Measurements from ENCODE around the gene ZCCHC7. TPM values are rescaled to one million over a fixed set of nuclear protein-coding genes. Genes with fewer than 3 reads are reported as not detected.

ZCCHC7 gene
- total RNA-seq, 2 experiments from 2014 or later, result 76.4 to 108 TPM

GRCh38 chr9:37370282-37370681, 249.9 kb downstream of the ZCCHC7 start:
- H4K20me1 ChIP-seq (ENCODE audit: insufficient read depth, low read length), result no peaks in the 10 kb centered on the region
- H3K4me2 ChIP-seq (ENCODE audit: low read length), result peak overlapping the region; percentile 80
- peak overlapping the region; percentile 99 for H3K27ac ChIP-seq (ENCODE audit: low read depth, low read length, poor library complexity, severe bottlenecking)
- peaks cover 8% of the 10 kb centered on the region; the same call in 1 of the 2 replicates for H3K36me3 ChIP-seq (ENCODE audit: insufficient read depth, low read length)
- H2AFZ ChIP-seq (ENCODE audit: low read length), result no peak overlapping the region
- no peak for TF ChIP-seq CTCF (conservative IDR thresholded peaks at IDR 0.05; ENCODE audit: low read length)
- no peak for TF ChIP-seq EZH2phosphoT487 (IDR thresholded peaks at IDR 0.05; ENCODE audit: borderline replicate concordance, low read depth, low read length)
- DNase-seq (ENCODE audit: low spot score), result no peak
- H3K9me2 ChIP-seq (ENCODE audit: insufficient read depth, low read length), result no peaks in the 10 kb centered on the region
- H3K4me1 ChIP-seq (ENCODE audit: insufficient read depth, low read length, poor library complexity, severe bottlenecking), result peaks cover 86% of the 10 kb centered on the region
- intact Hi-C loops (cut with micrococcal nuclease; ENCODE audit: unreplicated experiment), result loop anchor here (2.0 to 5.0 kb wide), 5 partner anchors 45 to 373 kb away; partner anchors contain the start of gene PAX5
- ChIA-PET POLR2A (interaction anchor here (0.8 to 12.9 kb wide), 16 partner anchors 9 to 334 kb away, joined by 3 to 298 read pairs (median 5); no protein-coding TSS in a partner anchor), CTCF (ENCODE audit: unreplicated experiment) (interaction anchor here (0.5 to 2.4 kb wide), 3 partner anchors 20 to 338 kb away, joined by 3 to 11 read pairs (median 4); no protein-coding TSS in a partner anchor)
- BruUV-seq (replicated peaks), result TSS peak; percentile 37
- no peaks in the 10 kb centered on the region for H3K9me3 ChIP-seq (ENCODE audit: low read length)
- H3K4me3 ChIP-seq (ENCODE audit: low read depth, low read length, poor library complexity, severe bottlenecking), result peak overlapping the region; percentile 64
- H3K79me2 ChIP-seq (ENCODE audit: insufficient read depth, low read depth, low read length), result no peaks in the 10 kb centered on the region; the same call in 1 of the 2 replicates

GRCh38 chr9:37370968-37371563, 250.7 kb downstream of the ZCCHC7 start:
- Histone ChIP-seq H2AFZ (ENCODE audit: low read length) (no peak overlapping the region), H3K27ac (ENCODE audit: low read depth, low read length, poor library complexity, severe bottlenecking) (peak overlapping the region; percentile 99), H4K20me1 (ENCODE audit: insufficient read depth, low read length) (no peaks in the 10 kb centered on the region), H3K9me3 (ENCODE audit: low read length) (no peaks in the 10 kb centered on the region), H3K4me3 (ENCODE audit: low read depth, low read length, poor library complexity, severe bottlenecking) (peak overlapping the region; percentile 64), H3K4me1 (ENCODE audit: insufficient read depth, low read length, poor library complexity, severe bottlenecking) (peaks cover 86% of the 10 kb centered on the region), H3K79me2 (ENCODE audit: insufficient read depth, low read depth, low read length) (no peaks in the 10 kb centered on the region; the same call in 1 of the 2 replicates), H3K4me2 (ENCODE audit: low read length) (peak overlapping the region; percentile 80), H3K9me2 (ENCODE audit: insufficient read depth, low read length) (no peaks in the 10 kb centered on the region), H3K36me3 (ENCODE audit: insufficient read depth, low read length) (peaks cover 8% of the 10 kb centered on the region; the same call in 1 of the 2 replicates)
- CTCF ChIA-PET (ENCODE audit: unreplicated experiment), result interaction anchor here (2.0 to 3.3 kb wide), 3 partner anchors 10 to 41 kb away, joined by 7 to 21 read pairs (median 11); no protein-coding TSS in a partner anchor
- no TSS peak for BruUV-seq (replicated peaks)
- DNase-seq (ENCODE audit: low spot score), result peak; percentile 95
- POLR2A ChIA-PET, result interaction anchor here (0.6 to 12.9 kb wide), 22 partner anchors 8 to 352 kb away, joined by 3 to 298 read pairs (median 4); no protein-coding TSS in a partner anchor
- TF ChIP-seq EZH2phosphoT487 (IDR thresholded peaks at IDR 0.05; ENCODE audit: borderline replicate concordance, low read depth, low read length) (no peak), CTCF (conservative IDR thresholded peaks at IDR 0.05; ENCODE audit: low read length) (peak; percentile 56)
- intact Hi-C loops (cut with micrococcal nuclease; ENCODE audit: unreplicated experiment), result loop anchor here (1.0 to 5.0 kb wide), 7 partner anchors 38 to 374 kb away; partner anchors contain the start of gene PAX5

All from OCI-LY7 (cell line).